Measurements from ENCODE around the gene KREMEN1. TPM values are rescaled to one million over a fixed set of nuclear protein-coding genes. Genes with fewer than 3 reads are reported as not detected.

The KREMEN1 gene
- total RNA-seq = 10 to 100 TPM; 39.7 to 44.7 TPM

DNA sequence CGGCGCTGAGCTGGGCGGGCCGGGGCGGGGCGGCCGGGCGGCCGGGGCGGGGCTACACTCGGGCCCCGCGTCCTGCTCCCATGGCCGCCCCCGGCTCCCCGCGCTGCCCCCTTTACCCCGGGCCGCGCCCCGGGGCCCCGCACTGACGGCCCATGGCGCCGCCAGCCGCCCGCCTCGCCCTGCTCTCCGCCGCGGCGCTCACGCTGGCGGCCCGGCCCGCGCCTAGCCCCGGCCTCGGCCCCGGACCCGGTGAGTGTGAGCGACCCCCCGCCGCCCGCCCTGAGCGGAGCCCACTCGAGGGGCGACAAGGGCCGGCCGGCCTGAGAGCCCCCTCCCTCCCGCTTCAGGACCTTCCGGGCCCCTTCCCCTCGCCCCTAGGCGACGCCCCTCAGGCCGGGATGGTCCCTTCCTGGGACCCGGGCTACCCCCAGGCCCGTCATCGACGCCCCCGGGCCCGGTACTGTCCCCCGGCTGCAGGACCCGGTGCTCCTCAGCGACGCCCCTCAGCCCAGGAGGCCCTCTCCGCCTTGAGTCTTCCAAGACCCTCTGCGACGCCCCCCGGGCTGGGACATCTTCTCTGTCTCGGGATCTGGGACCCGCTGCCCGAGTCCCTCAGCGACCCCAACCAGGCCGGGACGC, at the start of gene KREMEN1:
TSS of gene KREMEN1 (plus strand) at position 57 of the 639 bp plus-strand sequence. CDS start at position 153, 96 bp downstream.
- H3K4me3 ChIP-seq = peak within 1 kb of the TSS; percentile 71 to 78
- peak within 1 kb of the TSS; percentile 76 to 81 for H3K27ac ChIP-seq
- H3K4me1 ChIP-seq = peaks cover 0 to 38% of the 10 kb centered on the region in 2 donors
- H3K36me3 ChIP-seq = no peaks in the 10 kb centered on the region
- no peak for DNase-seq (ENCODE audit: low spot score)
- no peaks in the 10 kb centered on the region for H3K9me3 ChIP-seq
- no peaks in the 10 kb centered on the region for H3K27me3 ChIP-seq
- TF ChIP-seq, protein P1, sequence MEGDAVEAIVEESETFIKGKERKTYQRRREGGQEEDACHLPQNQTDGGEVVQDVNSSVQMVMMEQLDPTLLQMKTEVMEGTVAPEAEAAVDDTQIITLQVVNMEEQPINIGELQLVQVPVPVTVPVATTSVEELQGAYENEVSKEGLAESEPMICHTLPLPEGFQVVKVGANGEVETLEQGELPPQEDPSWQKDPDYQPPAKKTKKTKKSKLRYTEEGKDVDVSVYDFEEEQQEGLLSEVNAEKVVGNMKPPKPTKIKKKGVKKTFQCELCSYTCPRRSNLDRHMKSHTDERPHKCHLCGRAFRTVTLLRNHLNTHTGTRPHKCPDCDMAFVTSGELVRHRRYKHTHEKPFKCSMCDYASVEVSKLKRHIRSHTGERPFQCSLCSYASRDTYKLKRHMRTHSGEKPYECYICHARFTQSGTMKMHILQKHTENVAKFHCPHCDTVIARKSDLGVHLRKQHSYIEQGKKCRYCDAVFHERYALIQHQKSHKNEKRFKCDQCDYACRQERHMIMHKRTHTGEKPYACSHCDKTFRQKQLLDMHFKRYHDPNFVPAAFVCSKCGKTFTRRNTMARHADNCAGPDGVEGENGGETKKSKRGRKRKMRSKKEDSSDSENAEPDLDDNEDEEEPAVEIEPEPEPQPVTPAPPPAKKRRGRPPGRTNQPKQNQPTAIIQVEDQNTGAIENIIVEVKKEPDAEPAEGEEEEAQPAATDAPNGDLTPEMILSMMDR (IDR thresholded peaks at IDR 0.05) = no peak

- DNase-seq (ENCODE audit: low spot score) = no peak
- Histone ChIP-seq H3K36me3 (no peaks in the 10 kb centered on the region), H3K27ac (no peak overlapping the region)
Observed at GRCh38 chr22:29023172-29023796, 49.6 kb upstream of the KREMEN1 start.

GRCh38 chr22:29026579-29026978, 46.3 kb upstream of the KREMEN1 start:
- TF ChIP-seq, protein P1 (IDR thresholded peaks at IDR 0.05) = no peak
- DNase-seq (ENCODE audit: low spot score) = no peak
- no peaks in the 10 kb centered on the region for H3K27me3 ChIP-seq
- no peaks in the 10 kb centered on the region for H3K9me3 ChIP-seq
- H3K36me3 ChIP-seq = no peaks in the 10 kb centered on the region
- H3K27ac ChIP-seq = no peak overlapping the region
- H3K4me3 ChIP-seq = no peak overlapping the region
- H3K4me1 ChIP-seq = peaks cover 0 to 17% of the 10 kb centered on the region in 2 donors

More at GRCh38 chr22:29023172-29023796, 49.6 kb upstream of the KREMEN1 start:
- TF ChIP-seq, protein P1 (IDR thresholded peaks at IDR 0.05) = no peak
- H3K9me3 ChIP-seq = no peaks in the 10 kb centered on the region
- H3K27me3 ChIP-seq = no peaks in the 10 kb centered on the region
- no peak overlapping the region for H3K4me3 ChIP-seq
- H3K4me1 ChIP-seq = peaks cover 0 to 4% of the 10 kb centered on the region in 2 donors

- DNase-seq (ENCODE audit: low spot score) = no peak
- Histone ChIP-seq H3K4me3 (no peak overlapping the region), H3K9me3 (no peaks in the 10 kb centered on the region), H3K27me3 (no peaks in the 10 kb centered on the region), H3K36me3 (no peaks in the 10 kb centered on the region), H3K27ac (no peak overlapping the region), H3K4me1 (peaks cover 0 to 20% of the 10 kb centered on the region in 2 donors)
- TF ChIP-seq, protein P1 (IDR thresholded peaks at IDR 0.05) = no peak
Observed at GRCh38 chr22:29028468-29028867, 44.4 kb upstream of the KREMEN1 start.

GRCh38 chr22:29029202-29030000, 43.4 kb upstream of the KREMEN1 start:
- TF ChIP-seq, protein P1 (IDR thresholded peaks at IDR 0.05) = no peak
- H3K27ac ChIP-seq = no peak overlapping the region
- no peak for DNase-seq (ENCODE audit: low spot score)
- peaks cover 0 to 20% of the 10 kb centered on the region in 2 donors for H3K4me1 ChIP-seq
- no peaks in the 10 kb centered on the region for H3K9me3 ChIP-seq
- no peaks in the 10 kb centered on the region for H3K27me3 ChIP-seq
- no peak overlapping the region for H3K4me3 ChIP-seq
- H3K36me3 ChIP-seq = no peaks in the 10 kb centered on the region

All from right atrium auricular region (tissue), 2 donors.